Endothelial cell of umbilical vein (primary cell): ENCODE results near the gene KDM6B. TPM values are rescaled to one million over a fixed set of nuclear protein-coding genes. Genes with fewer than 3 reads are reported as not detected.

Source experiments
- BruUV-seq: library from RNA; stranded (reverse); fragments of 400-500 nt; replicated peaks from 2 replicates; lab custom pipeline; 2021; lab: Mats Ljungman, UMichigan
- CTCF ChIA-PET: fragments of 300-600, 350-600 bp; sonication (Branson Sonifier 250); formaldehyde crosslinking; loops from one replicate; lab custom pipeline; 2021; ENCODE audit warnings: antibody characterized with exemption, inconsistent platforms; lab: Charles Lee
- POLR2A ChIA-PET: fragments of 300-600, 350-600 bp; sonication (Branson Sonifier 250); formaldehyde crosslinking; loops from one replicate; lab custom pipeline; 2021; ENCODE audit warnings: antibody characterized with exemption, inconsistent platforms; lab: Charles Lee
- DNase-seq: peaks from one replicate; pipeline ENCODE4 v3.0.0-alpha.2; 2011; ENCODE audit warnings: low read depth, low spot score
- FAIRE-seq: peaks from 2 replicates; lab custom pipeline; 2011; peaks lifted over from hg19 to GRCh38; lab: Jason Lieb, UNC
- H2AFZ ChIP-seq: 2 replicates; pipeline ENCODE4 v1.6.0; 2012; ENCODE audit warnings: low read depth, low read length, control low read depth, inconsistent platforms
- H3K27ac ChIP-seq: 2 replicates; pipeline ENCODE4 v1.5.1; 2011; ENCODE audit warnings: low read depth, mild to moderate bottlenecking, control low read depth, low read length, moderate library complexity; ENCODE audit not compliant: insufficient read depth
- H3K27me3 ChIP-seq, 2 experiments: 2 replicates each; pipeline versions ENCODE4 v1.6.0 to v1.6.1; 2011; ENCODE audit warnings: low read length in 2 of 2, mixed read lengths in 1 of 2; ENCODE audit not compliant: control insufficient read depth in 2 of 2, insufficient read depth in 2 of 2
- H3K36me3 ChIP-seq, 2 experiments: 2 replicates in 1 of 2; 3 replicates in 1 of 2; pipeline ENCODE4 v1.5.1; 2011; ENCODE audit warnings: low read length in 2 of 2, mild to moderate bottlenecking in 1 of 2, moderate library complexity in 1 of 2; ENCODE audit not compliant: control insufficient read depth in 2 of 2, insufficient read depth in 2 of 2; ENCODE audit errors: extremely low read depth in 1 of 2
- H3K4me1 ChIP-seq: 3 replicates; pipeline ENCODE4 v1.5.1; 2011; ENCODE audit warnings: mild to moderate bottlenecking, low read length; ENCODE audit not compliant: control insufficient read depth, insufficient read depth; ENCODE audit errors: extremely low read depth
- H3K4me2 ChIP-seq: 2 replicates; pipeline ENCODE4 v1.6.1; 2011; ENCODE audit warnings: low read length, control low read depth, mixed read lengths; ENCODE audit not compliant: insufficient read depth
- H3K4me3 ChIP-seq, 3 experiments: fragments of 200-600 bp in 1 of 3; sonication (generic), shearing (Covaris generic) in 1 of 3; replicated peaks in 1 of 3; 2 replicates each; pipeline ENCODE4 v1.5.1; 2011 to 2016; ENCODE audit warnings: control low read depth in 3 of 3, low read length in 3 of 3, mild to moderate bottlenecking in 2 of 3, inconsistent platforms in 1 of 3, low read depth in 1 of 3, moderate library complexity in 1 of 3; ENCODE audit not compliant: insufficient read depth in 1 of 3
- H3K79me2 ChIP-seq: 2 replicates; pipeline ENCODE4 v1.6.0; 2012; ENCODE audit warnings: low read length, inconsistent platforms; ENCODE audit not compliant: control insufficient read depth, insufficient read depth
- H3K9ac ChIP-seq: replicated peaks from 2 replicates; pipeline ENCODE3; 2011; ENCODE audit warnings: low read length, control low read depth; ENCODE audit not compliant: insufficient read depth; ENCODE audit errors: extremely low read depth
- H3K9me1 ChIP-seq: replicated peaks from 3 replicates; pipeline ENCODE4 v1.6.0; 2011; ENCODE audit warnings: mild to moderate bottlenecking, low read length; ENCODE audit not compliant: control insufficient read depth, insufficient read depth; ENCODE audit errors: extremely low read depth
- H3K9me3 ChIP-seq: replicated peaks from 2 replicates; pipeline ENCODE4 v1.5.1; 2012; ENCODE audit warnings: low read length, inconsistent platforms; ENCODE audit not compliant: control insufficient read depth, insufficient read depth
- H4K20me1 ChIP-seq: replicated peaks from 2 replicates; pipeline ENCODE3; 2011; ENCODE audit warnings: mild to moderate bottlenecking, low read length; ENCODE audit not compliant: control insufficient read depth, insufficient read depth; ENCODE audit errors: extremely low read depth
- CTCF ChIP-seq, 2 donors: IDR thresholded peaks; 1 replicate in 1 of 2; 2 replicates in 1 of 2; pipeline ENCODE4 v1.5.1; 2011; ENCODE audit warnings: low read length in 2 of 2, mild to moderate bottlenecking in 2 of 2, moderate library complexity in 2 of 2, control low read depth in 1 of 2, inconsistent platforms in 1 of 2, low read depth in 1 of 2; ENCODE audit not compliant: insufficient read depth in 1 of 2; ENCODE audit errors: extremely low read depth in 1 of 2
- EZH2 ChIP-seq: IDR thresholded peaks from 2 replicates; pipeline ENCODE4 v1.6.1; 2012; ENCODE audit warnings: borderline replicate concordance, low read depth, mild to moderate bottlenecking, moderate library complexity, low read length, inconsistent platforms; ENCODE audit not compliant: severe bottlenecking
- FOS ChIP-seq: IDR thresholded peaks from 2 replicates; pipeline ENCODE4 v1.6.1; 2011; ENCODE audit warnings: mild to moderate bottlenecking, low read length, moderate library complexity, borderline replicate concordance; ENCODE audit not compliant: insufficient read depth
- MAX ChIP-seq: IDR thresholded peaks from 2 replicates; pipeline ENCODE4 v1.6.1; 2011; ENCODE audit not compliant: insufficient read depth, insufficient read length
- POLR2A ChIP-seq: IDR thresholded peaks from 2 replicates; pipeline ENCODE4 v1.6.1; 2012; ENCODE audit warnings: low read depth, mild to moderate bottlenecking, control low read depth, low read length
- POLR2AphosphoS5 ChIP-seq: IDR thresholded peaks from 2 replicates; pipeline ENCODE4 v1.6.1; 2012; ENCODE audit warnings: low read depth, mild to moderate bottlenecking, control low read depth, low read length, moderate library complexity; ENCODE audit not compliant: insufficient read depth
- dilution Hi-C: fragments of 300-500 bp; cut with MboI; formaldehyde crosslinking; loops from one replicate; pipeline ENCODE4 v1.15.0; 2019; ENCODE audit warnings: low sequenced_read_pairs; ENCODE audit not compliant: extremely low pct_ligation_motif_present
- intact Hi-C: fragments of 100-400 bp; cut with micrococcal nuclease; formaldehyde crosslinking; loops from one replicate; pipeline ENCODE4 v1.10.0; 2022
- polyA plus RNA-seq, 4 experiments: library from polyadenylated mRNA; depleted of rRNA in 3 of 4; stranded (reverse) in 3 of 4; unstranded in 1 of 4; fragments of >200 nt; gene quantifications; 2 replicates each; pipeline versions ENCODE4 v1.2.1 to v1.2.3, GENCODE V29; 2011 to 2012; ENCODE audit warnings: missing spikeins in 1 of 4
- total RNA-seq: library from RNA; stranded (reverse); gene quantifications from 2 replicates; pipeline ENCODE4 v1.2.3, GENCODE V29; 2021

KDM6B gene
- total and polyA plus RNA-seq, 2 donors (not counting 3 experiments of a cell fraction or from before 2014, with no cell fraction given) = 1.8 to 17.8 TPM

DNA sequence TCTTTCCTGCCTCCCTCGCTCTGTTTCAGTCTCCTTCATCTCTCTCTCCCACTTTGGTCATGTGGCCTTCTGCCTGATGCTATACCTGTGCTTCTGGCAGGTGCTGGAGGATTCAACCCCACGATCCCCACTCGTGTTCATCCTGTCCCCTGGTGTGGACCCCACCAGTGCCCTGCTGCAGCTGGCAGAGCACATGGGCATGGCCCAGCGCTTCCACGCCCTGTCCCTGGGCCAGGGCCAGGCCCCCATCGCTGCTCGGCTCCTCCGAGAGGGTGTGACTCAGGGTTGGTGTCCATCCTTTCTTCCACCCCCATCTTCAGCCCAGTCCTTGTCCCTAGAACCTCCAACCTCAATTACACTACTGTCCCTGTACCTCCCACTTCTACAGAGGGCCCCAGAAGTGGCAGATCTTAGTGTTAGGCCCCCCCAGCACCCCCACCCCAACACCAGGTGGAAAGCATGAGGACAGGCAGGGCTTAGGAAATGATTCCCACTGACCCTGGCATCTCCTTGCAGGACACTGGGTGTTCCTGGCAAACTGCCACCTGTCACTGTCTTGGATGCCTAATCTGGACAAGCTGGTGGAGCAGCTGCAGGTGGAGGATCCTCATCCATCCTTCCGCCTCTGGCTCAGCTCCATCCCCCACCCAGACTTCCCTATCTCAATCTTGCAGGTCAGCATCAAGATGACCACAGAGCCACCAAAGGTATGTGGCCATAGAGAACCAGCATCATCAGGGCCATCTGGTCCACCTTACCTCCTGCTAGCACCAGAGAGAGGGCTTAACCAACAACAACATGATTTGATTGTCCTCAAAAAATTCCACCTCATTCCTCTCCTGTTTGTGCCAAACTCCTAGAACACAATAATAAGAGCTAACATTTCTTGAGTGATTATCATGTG lies 9.7 kb upstream of the KDM6B start:
- H3K27me3 ChIP-seq = peaks cover 2 to 6% of the 10 kb centered on the region in 2 experiments
- intact Hi-C loops (loop anchor here (5.0 kb wide), 2 partner anchors 82 to 233 kb away; no protein-coding TSS in a partner anchor), dilution Hi-C loops (no loop called here)
- no peaks in the 10 kb centered on the region for H4K20me1 ChIP-seq
- H3K4me2 ChIP-seq = no peak overlapping the region
- ChIA-PET POLR2A (no interaction called here), CTCF (interaction anchor here (0.7 to 8.6 kb wide), 11 partner anchors 9 to 233 kb away, joined by 3 to 121 read pairs (median 3); partner anchors contain the start of gene KDM6B)
- no peak for DNase-seq
- no peak overlapping the region for H2AFZ ChIP-seq
- H3K36me3 ChIP-seq = no peaks in the 10 kb centered on the region
- H3K4me1 ChIP-seq = no peaks in the 10 kb centered on the region
- H3K9ac ChIP-seq = no peak overlapping the region
- FAIRE-seq = no peak
- no peak overlapping the region for H3K27ac ChIP-seq
- TF ChIP-seq MAX (no peak), FOS (no peak), EZH2 (no peak), CTCF (IDR thresholded peaks at IDR 0.05; ENCODE audit: extremely low read depth in 1 of 2, insufficient read depth in 1 of 2, low read depth in 1 of 2, low read length in 2 of 2) (no peak), POLR2AphosphoS5 (no peak), POLR2A (no peak)
- H3K4me3 ChIP-seq = no peak overlapping the region
- H3K9me1 ChIP-seq = no peaks in the 10 kb centered on the region
- no peaks in the 10 kb centered on the region for H3K9me3 ChIP-seq
- BruUV-seq = no TSS peak
- H3K79me2 ChIP-seq = no peaks in the 10 kb centered on the region
